PC-3 (cell line): ENCODE data around the gene FOXN4.
"Not testable (repeated sequence)": the region's sequence is repeated elsewhere in the genome, so short reads cannot be mapped to it uniquely, and the experiment has no call there.

ENCODE experiments used
- EZH2phosphoT487 ChIP-seq: fragments of 300-600 bp; sonication (generic); IDR thresholded peaks from 2 replicates; pipeline ENCODE4 v1.6.1; 2018; ENCODE audit warnings: mild to moderate bottlenecking, antibody characterized with exemption, low read length, borderline replicate concordance
- TF ChIP-seq, protein P1 (sequence below): fragments of 300-600 bp; sonication (generic); conservative IDR thresholded peaks from 2 replicates; pipeline ENCODE4 v1.5.1; 2017; ENCODE audit warnings: antibody characterized with exemption, low read depth, mild to moderate bottlenecking, low read length

DNA sequence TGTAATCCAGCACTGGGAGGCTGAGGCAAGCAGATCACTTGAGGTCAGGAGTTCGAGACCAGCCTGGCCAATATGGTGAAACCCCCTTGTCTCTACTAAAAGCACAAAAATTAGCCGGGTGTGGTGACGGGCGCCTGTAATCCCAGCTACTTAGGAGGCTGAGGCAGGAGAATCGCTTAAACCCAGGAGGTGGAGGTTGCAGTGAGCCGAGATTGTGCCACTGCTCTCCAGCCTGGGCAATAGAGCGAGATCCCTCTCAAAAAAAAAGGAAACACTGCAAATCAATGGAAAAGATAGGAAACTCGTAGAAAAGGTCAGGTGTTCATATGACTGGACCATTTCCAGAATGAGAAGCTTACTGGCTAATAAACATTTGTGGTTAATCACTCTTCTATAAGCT is 12.2 kb upstream of the FOXN4 start:
- TF ChIP-seq, protein P1, sequence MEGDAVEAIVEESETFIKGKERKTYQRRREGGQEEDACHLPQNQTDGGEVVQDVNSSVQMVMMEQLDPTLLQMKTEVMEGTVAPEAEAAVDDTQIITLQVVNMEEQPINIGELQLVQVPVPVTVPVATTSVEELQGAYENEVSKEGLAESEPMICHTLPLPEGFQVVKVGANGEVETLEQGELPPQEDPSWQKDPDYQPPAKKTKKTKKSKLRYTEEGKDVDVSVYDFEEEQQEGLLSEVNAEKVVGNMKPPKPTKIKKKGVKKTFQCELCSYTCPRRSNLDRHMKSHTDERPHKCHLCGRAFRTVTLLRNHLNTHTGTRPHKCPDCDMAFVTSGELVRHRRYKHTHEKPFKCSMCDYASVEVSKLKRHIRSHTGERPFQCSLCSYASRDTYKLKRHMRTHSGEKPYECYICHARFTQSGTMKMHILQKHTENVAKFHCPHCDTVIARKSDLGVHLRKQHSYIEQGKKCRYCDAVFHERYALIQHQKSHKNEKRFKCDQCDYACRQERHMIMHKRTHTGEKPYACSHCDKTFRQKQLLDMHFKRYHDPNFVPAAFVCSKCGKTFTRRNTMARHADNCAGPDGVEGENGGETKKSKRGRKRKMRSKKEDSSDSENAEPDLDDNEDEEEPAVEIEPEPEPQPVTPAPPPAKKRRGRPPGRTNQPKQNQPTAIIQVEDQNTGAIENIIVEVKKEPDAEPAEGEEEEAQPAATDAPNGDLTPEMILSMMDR = not testable (repeated sequence)
- TF ChIP-seq EZH2phosphoT487 = not testable (repeated sequence)
